ENCODE measurements around the gene SRSF3.

- TF ChIP-seq RAD21 (conservative IDR thresholded peaks at IDR 0.05 in 1 of 2, IDR thresholded peaks at IDR 0.05 in 1 of 2) (no peak), EP300 (IDR thresholded peaks at IDR 0.05) (no peak), BHLHE40 (IDR thresholded peaks at IDR 0.05; ENCODE audit: low read depth, low read length) (no peak), RNF2 (IDR thresholded peaks at IDR 0.05; ENCODE audit: borderline replicate concordance, low read depth) (no peak), MAFK (IDR thresholded peaks at IDR 0.05; ENCODE audit: partially characterized antibody) (no peak), USF2 (IDR thresholded peaks at IDR 0.05) (no peak), JUNB (IDR thresholded peaks at IDR 0.05) (no peak), CHD2 (IDR thresholded peaks at IDR 0.05; ENCODE audit: low read length, partially characterized antibody) (no peak), GATA3 (IDR thresholded peaks at IDR 0.05; ENCODE audit: borderline replicate concordance) (no peak), MAX (IDR thresholded peaks at IDR 0.05) (no peak)
These were observed 40.4 kb downstream of the SRSF3 start for GRCh38 chr6:36634317-36635108.

Data from A549 (cell line).